ENCODE data around the gene GRID1. TPM values are rescaled to one million over a fixed set of nuclear protein-coding genes. Genes with fewer than 3 reads are reported as not detected.

Gene GRID1
- total and polyA plus RNA-seq, 10 of the 15 experiments (the other 5 are each of a cell fraction or from before 2014, with no cell fraction given) = 0.04 to 0.62 (median 0.08) TPM; not detected in 5

DNA sequence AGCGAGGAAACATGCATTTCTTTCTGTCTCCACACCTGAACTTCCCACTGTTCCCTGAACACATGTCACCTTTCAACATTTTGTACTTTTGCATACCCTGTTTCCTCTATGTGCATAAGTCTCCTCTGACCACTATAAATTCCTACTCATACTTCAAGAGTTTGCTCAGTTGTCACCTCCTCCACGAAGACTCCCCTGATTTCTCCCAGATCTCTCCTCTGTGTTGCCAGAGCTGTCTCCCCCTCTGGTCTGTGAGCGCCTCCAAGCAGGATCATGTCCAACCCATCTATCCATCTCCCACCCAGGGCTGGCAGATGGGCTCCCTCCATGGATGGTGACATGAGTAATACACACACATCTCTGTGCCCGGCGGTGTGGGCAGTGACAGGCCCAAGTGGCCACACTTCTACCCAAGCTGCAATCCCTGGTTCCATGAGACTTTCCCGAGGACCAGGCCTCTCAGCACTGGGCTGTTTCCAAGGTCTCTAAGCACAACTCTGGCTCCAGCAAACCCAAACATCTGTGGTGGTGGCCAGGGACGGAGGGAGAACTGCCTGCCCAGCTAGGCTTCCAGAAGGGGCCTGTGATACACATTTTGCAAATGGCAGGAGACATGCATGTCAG lies 135.9 kb downstream of the GRID1 start (continued):
- TF ChIP-seq, protein P1, sequence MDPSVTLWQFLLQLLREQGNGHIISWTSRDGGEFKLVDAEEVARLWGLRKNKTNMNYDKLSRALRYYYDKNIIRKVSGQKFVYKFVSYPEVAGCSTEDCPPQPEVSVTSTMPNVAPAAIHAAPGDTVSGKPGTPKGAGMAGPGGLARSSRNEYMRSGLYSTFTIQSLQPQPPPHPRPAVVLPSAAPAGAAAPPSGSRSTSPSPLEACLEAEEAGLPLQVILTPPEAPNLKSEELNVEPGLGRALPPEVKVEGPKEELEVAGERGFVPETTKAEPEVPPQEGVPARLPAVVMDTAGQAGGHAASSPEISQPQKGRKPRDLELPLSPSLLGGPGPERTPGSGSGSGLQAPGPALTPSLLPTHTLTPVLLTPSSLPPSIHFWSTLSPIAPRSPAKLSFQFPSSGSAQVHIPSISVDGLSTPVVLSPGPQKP (IDR thresholded peaks at IDR 0.05; ENCODE audit: low read depth, low read length) = no peak
- no peak for TF ChIP-seq JUNB (IDR thresholded peaks at IDR 0.05)

DNA sequence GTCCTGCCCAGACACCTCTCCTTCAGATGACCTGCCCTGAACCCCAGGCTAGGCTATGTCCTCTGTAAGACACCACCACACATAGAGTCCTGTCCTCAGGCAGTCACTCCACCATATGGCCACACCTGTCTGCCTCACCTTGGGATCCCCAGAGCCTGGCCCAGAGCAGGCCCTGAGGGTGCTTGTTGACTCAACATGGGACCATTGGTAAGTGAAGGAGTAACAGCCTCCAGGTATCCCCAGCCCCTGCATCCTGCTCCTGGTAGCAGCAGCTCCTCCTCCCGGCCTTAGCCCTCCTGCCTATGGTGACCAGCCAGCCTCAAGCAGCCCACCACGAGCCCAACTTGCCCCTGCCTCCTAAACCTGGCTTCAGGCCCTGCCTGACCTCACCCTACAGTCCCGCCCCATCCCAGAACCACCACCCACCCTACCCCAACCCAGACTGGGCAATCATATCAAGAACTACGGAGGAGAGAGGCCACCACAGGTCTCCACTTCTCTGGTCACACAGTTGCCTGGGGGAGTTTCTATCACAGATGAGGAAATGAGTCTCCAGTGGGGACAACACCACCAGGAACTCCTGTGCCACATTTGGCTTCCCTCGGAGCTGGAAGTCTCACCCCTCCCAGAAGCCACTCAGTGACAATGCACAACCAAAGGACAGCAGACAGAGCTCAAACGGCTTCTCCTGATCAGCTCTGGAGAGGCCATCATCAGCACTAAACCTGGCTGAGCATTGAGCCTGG lies 136.6 kb downstream of the GRID1 start:
- POLR2A ChIA-PET = no interaction called here
- Histone ChIP-seq H3K36me3 (ENCODE audit: control insufficient read depth in 2 of 2, insufficient read depth in 2 of 2, low read length in 1 of 2) (no peaks in the 10 kb centered on the region), H3K4me1 (ENCODE audit: control insufficient read depth, insufficient read depth, low read length) (peaks cover 1% of the 10 kb centered on the region; the same call in 1 of the 2 replicates), H4K20me1 (ENCODE audit: control insufficient read depth, insufficient read depth) (no peaks in the 10 kb centered on the region), H3K27me3 (replicated peaks in 1 of 2; ENCODE audit: control insufficient read depth in 2 of 2, insufficient read depth in 2 of 2, low read length in 1 of 2) (no peaks in the 10 kb centered on the region), H2AFZ (ENCODE audit: control insufficient read depth, low read depth, low read length) (no peak overlapping the region), H3K9ac (ENCODE audit: control insufficient read depth, insufficient read depth, low read length) (no peak overlapping the region), H3K9me3 (replicated peaks; ENCODE audit: control insufficient read depth, insufficient read depth, low read length) (no peaks in the 10 kb centered on the region), H3K4me2 (ENCODE audit: control insufficient read depth, insufficient read depth) (no peak overlapping the region), H3K79me2 (ENCODE audit: control insufficient read depth, insufficient read depth, low read length) (no peaks in the 10 kb centered on the region), H3K4me3 (no peak overlapping the region), H3K27ac (ENCODE audit: control insufficient read depth, insufficient read depth) (no peak overlapping the region)
- RAD21 ChIA-PET (ENCODE audit: unreplicated experiment) = no interaction called here
- intact Hi-C loops (cut with micrococcal nuclease; ENCODE audit: unreplicated experiment) (no loop called here), in situ Hi-C loops (cut with MboI) (no loop called here)
- CTCF ChIA-PET = no interaction called here
- DNase-seq (ENCODE audit: low read depth, low spot score) (no peak), ATAC-seq (no peak), FAIRE-seq (no peak)
- SMC1A ChIA-PET (ENCODE audit: uncharacterized antibody, unreplicated experiment) = no interaction called here
- BruUV-seq (replicated peaks) = no TSS peak
- WGBS (ENCODE audit: insufficient coverage, insufficient replicate concordance, low lambda C conversion rate, missing lambda C conversion rate) = 23% methylated on average over 6 of the region's 6 CpGs
- TF ChIP-seq JUND (IDR thresholded peaks at IDR 0.05; ENCODE audit: low read depth, low read length) = no peak
- TF ChIP-seq STAT3 (IDR thresholded peaks at IDR 0.05; ENCODE audit: low read depth, low read length) = no peak
- no peak for TF ChIP-seq PML (IDR thresholded peaks at IDR 0.05; ENCODE audit: low read length)
- no peak for TF ChIP-seq CREB1 (IDR thresholded peaks at IDR 0.05; ENCODE audit: low read depth)
- no peak for TF ChIP-seq CEBPB (IDR thresholded peaks at IDR 0.05; ENCODE audit: borderline replicate concordance in 1 of 2, low read depth in 2 of 2, low read length in 2 of 2)
